Cardiac fibroblast (primary cell): ENCODE results near the gene LSM5.

ENCODE experiments used
- DNase-seq, 2 donors: peaks; one replicate each; pipeline versions ENCODE4 v3.0.0 to v3.0.0-alpha.2; 2010; ENCODE audit warnings: low read depth in 2 of 2
- H3K4me3 ChIP-seq, 2 donors: replicated peaks in 1 of 2; 1 replicate in 1 of 2; 2 replicates in 1 of 2; pipeline ENCODE4 v1.5.1; 2011; ENCODE audit warnings: low read depth in 2 of 2, low read length in 2 of 2, mild to moderate bottlenecking in 2 of 2, moderate library complexity in 1 of 2
- CTCF ChIP-seq: IDR thresholded peaks from one replicate; pipeline ENCODE4 v1.5.1; 2011; ENCODE audit warnings: low read depth, mild to moderate bottlenecking, low read length, inconsistent platforms

Gene LSM5

GRCh38 chr7:32462977-32463376, 27.2 kb downstream of the LSM5 start:
- TF ChIP-seq CTCF: no peak
- DNase-seq: no peak
- no peak overlapping the region for H3K4me3 ChIP-seq

- no peak overlapping the region for H3K4me3 ChIP-seq
- TF ChIP-seq CTCF: no peak
- no peak for DNase-seq
These were observed 27.7 kb downstream of the LSM5 start for GRCh38 chr7:32462451-32462850.

- no peak for DNase-seq
- TF ChIP-seq CTCF: no peak
- H3K4me3 ChIP-seq: no peak overlapping the region
These were observed 28.7 kb downstream of the LSM5 start for GRCh38 chr7:32461484-32461883.

DNA sequence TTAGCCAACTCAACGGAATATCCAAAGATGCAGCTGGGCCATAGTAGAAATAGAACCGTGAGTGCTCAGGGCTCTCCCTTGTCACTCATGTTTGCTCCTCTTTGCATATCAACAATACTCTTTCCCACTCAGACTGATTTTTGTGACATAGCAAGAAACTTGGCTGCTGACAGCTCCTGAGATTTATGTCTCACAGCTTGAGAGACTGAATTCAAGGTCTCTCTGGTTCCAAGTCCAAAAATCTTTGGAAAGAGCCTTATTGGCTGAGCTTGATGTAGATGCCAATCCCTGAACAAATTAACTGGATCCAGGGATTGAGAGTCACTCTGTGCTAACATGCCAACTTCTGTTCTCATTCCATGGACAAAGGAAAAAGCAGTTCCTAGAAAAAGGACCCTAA, 30.4 kb downstream of the LSM5 start:
- no peak overlapping the region for H3K4me3 ChIP-seq
- no peak for TF ChIP-seq CTCF
- no peak for DNase-seq

- no peak for DNase-seq
- TF ChIP-seq CTCF: no peak
These were observed 32.2 kb downstream of the LSM5 start for GRCh38 chr7:32458025-32458424.

DNA sequence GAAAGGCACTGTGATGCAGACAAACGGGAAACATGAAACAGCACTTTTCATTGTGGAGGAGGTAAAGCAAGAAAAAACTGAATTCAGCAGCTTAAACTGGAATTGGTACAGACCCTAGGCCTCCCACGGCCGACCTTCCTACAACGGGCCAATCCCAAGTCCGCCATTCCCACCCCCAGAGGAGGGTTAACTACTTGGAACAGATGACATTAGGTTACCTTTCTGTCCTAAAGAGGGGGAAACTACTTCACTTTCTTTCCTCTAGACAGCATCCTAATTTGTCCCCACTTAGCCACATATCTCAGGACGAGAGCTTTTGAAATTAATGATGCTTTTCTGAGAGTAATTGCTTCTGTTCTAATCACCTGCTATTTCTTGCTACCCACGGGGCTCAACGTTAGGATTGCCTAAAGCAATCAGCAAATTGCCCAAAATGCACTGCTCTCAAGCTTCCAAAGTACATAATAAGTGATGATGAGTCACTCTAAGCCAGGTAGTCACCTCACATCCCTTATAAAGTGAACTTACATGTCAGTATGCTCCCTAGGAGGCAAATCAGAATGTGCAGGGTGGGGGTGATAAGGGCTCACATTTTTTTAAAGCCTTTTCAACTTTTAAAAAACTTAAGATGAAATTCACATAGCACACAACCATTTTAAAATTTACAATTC, 36.7 kb downstream of the LSM5 start:
- TF ChIP-seq CTCF: no peak
- H3K4me3 ChIP-seq: no peak overlapping the region
- no peak for DNase-seq

More at GRCh38 chr7:32458025-32458424, 32.2 kb downstream of the LSM5 start:
- H3K4me3 ChIP-seq: no peak overlapping the region

GRCh38 chr7:32447218-32447617, 43.0 kb downstream of the LSM5 start:
- no peak for DNase-seq
- no peak for TF ChIP-seq CTCF
- no peak overlapping the region for H3K4me3 ChIP-seq
